HPDE6-E6E7 (cell line): ENCODE data around the gene DPT.

Source experiments
- DNase-seq: peaks from one replicate; pipeline ENCODE4 v3.0.0; 2011; ENCODE audit warnings: missing footprints; ENCODE audit errors: extremely low spot score

Gene DPT

DNA sequence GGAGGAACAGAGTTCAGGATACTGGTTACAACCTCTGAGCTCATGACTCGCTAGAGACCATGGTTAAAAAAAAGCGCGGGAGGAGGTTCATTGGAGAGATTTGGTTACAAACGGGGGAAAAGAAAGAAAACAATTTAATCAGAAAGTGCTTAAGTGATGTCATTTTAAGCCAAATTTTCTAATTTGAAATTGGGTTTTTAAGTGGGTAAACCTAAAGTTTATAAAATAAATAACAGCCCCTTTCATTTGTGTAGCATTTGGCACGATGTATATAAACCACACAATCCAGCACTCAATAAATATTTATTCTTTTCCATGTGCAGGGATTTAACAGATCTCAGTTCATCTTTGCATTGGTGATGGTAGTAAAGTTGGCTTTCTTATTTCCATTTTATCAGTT lies 7.0 kb upstream of the DPT start:
- no peak for DNase-seq

DNA sequence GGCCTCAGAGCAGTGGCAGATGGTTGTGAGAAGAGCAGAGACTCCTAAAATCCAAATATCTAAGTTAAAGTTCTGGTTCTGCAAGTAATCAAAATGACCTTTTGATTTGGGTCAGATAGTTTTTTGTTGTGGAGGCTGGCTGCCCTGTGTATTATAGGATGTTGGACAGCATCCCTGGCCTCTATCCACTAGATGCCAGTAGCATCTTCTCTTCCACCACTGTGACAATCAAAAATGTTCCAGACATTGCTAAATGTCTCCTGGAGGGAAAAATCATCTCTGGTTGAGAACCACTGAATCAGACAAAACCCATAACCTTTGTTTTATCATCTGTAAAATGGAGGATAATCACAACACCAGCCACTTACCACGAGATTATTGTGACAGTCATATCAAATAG lies 5.9 kb upstream of the DPT start:
- DNase-seq: no peak

DNA sequence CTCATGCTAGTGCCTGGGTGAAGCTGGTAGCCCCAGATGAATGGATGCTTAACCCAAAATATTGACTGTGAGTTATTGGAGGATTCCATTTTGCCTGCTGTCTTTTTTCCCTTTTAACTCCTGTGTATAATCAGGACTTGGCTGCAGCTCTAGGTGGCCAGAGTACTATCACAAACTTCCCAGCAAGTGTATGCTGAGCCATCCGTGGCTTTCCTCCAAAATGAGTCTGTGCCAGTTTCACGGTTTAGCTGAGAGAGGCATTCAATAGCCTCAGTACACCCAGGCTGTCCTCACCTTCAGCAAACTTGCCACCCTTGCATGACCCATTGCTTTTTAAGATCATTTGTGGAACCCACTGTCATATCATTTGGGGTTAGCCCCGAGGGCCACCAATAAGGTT lies 5.3 kb upstream of the DPT start:
- DNase-seq: no peak

DNA sequence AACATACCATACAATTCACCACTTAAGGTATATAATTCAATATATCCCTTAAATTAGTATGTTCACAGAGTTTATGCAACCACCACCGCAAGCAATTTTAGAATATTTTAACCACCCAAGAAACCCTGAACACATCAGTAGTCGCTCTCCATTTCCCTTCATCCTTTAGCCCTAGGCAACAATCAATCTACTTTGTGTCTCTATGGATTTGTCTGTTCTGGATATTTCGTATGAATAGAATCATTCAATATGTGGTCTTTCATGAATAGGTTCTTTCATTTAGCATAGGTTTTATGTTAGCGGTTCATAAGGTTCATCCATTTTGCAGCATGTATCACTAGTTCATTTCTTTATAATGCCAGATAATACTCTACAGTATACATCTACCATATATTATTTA lies 4.2 kb upstream of the DPT start:
- no peak for DNase-seq

DNA sequence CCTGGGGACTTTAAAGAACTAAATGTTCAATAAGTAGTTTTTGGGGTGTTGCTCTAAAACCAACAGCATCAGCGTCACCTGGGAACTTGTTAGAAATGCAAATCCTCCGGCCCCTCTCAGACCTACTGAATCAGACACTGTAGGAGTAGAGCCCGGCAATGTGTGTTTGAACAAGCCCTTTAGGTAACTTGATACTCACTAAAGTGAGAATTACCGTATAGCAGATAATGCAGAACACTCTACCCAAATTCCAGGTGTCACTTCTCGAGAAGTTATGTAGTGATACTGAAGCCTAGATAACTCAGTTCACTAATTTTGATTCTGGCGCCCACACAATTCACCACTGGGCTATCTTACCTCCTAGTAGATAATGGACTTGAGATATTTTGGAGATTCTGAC lies 3.7 kb upstream of the DPT start:
- DNase-seq: no peak

DNA sequence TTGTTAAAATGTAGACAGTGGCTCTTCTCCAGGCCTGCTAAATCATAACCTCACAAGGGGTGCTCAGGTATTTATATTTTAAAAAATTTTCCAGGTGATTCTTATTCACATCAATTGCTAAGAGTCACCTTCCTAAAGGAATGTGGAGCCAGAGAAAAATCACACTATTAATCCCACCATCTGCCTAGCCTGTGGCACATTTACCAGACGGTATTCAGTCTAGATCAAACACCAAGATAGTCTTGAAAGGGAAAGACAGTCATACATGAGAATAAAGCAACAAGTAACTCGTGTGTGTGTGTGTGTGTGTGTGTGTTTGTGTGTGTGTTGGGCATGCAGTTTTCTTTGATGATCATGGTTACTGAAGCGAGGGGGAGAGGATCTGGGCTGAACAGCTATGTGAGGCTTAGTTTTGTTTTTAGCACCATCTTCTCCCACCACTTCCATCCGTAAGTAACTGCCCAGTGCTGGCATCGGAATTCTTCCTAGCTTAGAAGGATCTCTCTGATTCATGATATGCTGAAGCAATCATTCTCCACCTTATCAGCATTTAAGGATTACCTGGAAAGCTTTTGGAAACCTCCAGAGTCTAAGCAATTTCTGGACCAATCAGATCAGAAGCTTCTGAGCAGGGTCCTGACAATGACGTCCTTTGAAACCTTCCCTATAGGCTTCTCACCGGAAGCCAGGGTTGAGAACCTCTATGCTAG lies 2.4 kb upstream of the DPT start:
- DNase-seq: no peak

DNA sequence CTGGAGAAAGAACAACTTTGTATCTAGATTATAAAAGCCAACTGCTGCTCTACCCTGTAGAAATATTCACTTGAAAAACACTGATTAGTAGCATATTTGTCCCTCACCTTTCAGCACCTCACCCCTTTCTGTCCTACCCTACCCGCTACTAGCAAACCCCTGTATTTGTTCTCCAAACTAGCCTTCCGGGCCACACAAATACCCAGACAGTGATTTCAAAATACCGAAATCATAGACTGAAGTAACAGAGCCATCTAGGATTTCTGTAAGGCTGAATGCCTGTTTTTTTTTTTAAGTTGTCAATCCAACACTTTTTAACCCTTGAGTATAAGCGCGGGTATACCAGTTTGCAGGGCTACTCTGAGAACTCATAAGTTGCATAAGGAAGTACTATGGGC lies 398 bp upstream of the DPT start:
- no peak for DNase-seq

DNA sequence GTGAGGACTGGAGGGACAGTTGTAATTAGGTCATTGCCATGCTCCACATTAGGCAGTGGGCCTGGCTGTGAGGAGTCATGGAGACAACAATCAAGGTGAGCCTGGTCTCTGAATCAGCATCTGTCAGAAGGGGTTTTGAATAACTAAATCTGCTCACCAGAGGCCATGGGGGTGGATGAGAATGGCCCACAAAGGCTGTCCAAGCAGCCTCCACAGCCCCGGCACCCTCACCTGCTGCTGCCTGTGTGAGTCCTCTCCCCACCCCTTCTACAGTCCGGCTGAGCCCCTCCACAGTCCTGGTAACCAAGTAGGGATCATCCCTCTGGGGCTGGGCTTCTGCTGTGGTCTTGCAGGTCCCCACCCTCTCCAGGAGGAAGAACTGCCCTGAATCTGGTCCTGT lies 2.3 kb downstream of the DPT start:
- no peak for DNase-seq

DNA sequence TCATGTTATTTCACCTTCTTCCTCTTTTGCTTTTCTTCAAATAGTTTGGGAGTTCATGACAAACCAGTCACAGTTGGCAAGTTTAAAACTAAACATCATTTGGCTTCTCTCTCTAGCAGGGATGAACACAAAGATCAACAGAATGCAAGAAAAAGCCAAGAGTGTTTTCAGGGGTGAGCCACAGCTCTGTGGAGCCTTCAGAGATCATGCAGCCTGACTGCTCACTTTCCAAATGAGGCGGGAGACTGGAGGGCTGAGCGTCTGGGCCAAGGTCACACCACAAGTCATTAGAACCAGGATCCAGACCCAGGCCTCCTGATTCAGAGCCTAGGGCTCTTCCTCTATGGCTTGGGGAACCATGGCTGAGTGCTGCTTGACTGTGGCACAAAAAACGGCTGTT lies 2.7 kb downstream of the DPT start:
- DNase-seq: no peak

DNA sequence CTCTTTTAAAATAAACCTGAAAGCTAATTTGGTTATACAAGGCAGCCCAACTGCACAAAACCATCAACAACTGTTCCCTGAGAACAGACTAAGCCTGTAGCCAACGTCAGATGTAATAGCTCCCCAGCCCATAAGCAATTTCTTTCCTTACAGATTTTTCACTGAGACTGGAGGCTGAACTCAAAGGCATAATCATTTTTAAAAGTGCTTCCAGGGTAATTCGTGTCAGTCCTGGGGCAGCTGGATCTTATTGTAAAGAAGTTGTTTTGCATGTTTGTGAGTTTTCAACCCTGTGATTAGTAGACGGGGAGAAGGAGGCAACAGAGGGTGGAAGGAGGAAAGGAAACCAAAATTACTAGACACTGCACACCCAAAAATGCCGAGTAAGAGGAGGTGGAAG lies 3.2 kb downstream of the DPT start:
- no peak for DNase-seq

DNA sequence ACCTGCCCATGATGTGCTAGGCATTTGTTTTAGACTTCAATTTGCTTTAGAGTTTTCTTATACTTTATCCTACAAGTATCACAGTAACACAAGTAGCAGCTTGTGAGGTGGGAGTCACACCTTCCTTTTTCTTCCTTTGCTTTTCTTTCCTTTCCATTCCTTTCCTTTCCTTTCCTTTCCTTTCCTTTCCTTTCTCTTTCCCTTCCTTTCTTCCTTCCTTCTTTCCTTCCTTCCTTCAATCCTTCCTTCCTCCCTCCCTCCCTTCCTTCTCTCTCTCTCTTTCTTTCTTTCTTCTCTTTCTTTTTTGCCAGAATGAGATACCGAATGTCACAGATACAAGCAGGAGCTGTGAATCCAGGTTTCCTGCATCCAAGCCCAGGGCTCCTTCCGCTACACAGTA lies 3.9 kb downstream of the DPT start:
- DNase-seq: no peak

DNA sequence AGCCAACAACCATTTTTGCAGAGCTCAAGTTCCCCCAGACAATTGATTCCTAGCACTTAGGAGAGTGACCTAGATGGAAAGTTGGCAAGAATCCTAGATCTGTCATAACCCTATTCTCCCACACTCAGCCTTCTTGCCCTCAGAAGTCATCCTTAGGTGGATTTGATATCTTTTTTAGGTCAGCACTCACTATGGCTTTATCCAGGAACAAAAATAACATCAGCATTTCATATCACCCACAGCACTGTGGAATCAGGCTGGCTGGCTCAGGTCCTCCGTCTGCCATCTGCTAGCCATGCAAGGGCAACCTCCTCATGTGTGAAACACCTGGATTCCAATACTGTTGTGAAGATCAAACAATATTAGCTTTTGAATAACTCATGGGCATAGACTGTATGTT lies 6.0 kb downstream of the DPT start:
- DNase-seq: no peak

DNA sequence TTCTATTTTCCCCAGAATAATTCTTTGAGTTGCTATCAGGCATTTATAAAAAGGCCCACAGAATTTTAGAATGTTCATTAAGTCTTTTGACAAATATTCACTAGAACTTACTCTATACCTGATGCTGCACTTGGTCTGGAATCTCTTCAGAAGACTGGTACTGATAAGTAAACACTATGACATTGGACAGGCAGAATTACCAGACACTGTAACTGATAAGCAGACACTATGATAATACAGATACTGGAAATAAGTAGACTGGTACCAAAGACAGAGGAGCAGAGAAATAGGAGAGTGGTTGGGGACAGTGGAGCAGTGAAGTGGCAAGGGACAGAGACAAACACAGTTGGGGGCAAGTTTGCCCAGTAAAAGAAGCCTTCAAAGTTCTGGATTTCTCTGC lies 8.2 kb downstream of the DPT start:
- DNase-seq: no peak

DNA sequence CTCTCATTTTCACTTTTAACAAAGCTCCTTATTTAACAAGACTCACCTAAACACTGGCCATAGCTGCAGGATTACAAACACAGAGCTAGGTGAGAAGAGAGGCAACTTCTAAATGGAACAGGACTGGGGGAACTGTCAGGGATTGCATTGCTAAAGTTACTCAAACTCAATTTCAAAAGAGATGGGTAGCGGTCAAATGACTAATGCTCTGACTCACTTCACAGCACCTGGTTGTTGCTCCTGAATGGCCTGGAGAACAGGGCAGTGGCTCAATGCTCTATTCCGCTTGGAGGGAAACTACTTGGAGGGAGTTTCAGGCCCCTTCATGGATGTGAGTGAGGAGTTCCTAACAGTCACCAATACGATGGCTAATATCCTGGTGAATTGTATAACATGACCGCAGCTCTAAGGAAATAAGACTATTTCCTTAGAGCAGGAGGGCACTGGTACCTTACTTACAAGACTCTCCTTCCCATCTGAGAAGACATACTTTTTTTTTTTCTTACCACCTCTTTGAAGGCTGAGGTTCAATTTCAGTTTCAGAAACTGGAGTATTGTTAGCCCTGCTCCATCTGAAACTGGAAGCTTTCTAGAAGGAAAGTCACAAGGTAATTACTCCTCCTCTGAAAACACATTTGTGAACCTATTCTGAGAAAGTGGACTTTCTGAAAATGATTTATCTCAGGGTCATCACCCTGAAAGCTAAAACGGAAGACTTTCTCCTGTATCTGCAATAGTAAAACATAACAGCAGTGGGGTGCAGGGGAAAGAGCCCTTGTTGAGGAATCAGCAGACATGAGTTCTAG lies 9.5 kb downstream of the DPT start:
- peak; percentile 97 for DNase-seq

DNA sequence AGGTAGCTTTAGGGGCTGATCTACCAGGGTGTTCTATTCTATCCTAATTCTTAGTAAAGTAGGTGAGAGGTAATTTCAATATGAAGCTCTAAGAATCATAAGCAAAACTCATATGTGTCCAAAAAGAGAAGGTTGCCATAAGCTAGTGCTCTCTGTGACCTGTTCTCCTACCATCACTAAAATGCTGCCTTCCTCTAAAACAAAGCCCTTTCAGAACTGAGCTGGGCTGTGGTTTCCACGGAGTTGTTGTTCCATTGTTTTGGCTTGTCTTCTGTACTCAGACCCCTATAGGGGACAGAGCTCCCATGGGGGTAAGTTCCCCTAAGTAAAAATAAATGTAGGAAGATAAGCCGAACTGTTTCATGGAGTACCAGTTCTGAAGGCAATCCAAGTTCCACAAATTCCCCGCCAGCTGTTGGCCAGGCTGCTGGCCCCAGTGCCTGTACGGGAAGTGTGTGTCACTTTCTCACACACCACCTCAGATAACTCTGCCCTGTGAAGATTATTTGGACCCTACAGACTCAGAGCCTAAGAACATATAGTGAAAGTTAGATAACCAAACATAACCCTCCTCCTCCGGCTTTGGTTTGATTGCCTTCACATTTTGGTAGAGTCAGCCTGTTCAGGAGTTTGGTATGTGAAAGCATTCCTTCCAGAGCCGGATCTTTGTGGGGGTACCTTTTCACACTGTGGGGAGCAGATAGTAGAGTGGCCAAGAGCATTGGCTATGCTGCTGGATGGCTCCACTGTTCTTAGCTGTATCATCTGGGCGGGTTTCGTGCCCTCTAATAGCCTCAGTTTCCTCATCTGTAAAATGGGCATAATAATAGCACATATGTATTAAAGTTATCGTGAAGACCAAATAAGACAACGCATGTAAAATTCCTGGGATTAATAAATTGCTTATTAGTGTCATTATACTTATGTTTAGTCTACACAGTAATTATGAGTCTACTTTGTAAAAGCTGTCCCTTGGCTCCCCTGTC lies 10.8 kb downstream of the DPT start:
- DNase-seq: no peak

DNA sequence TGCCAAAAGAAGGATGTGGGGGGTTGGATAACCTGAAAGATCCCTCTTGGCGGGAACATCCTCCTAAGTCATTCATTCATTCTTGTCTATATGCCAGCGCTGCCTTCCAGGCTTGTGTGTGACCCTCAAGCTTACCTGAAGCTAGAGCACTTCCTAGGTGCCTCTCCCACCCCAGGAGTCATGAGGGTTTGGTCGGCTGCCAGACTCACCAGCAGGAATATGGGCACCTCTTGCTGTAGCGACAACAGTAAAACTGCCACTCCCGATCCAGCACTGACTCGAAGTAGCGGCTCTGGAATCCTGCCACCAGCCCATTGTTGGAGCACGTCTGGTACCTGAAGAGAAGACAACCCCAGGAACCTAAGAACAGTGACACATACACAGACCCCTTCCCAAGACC lies 15.0 kb downstream of the DPT start:
- DNase-seq: no peak

DNA sequence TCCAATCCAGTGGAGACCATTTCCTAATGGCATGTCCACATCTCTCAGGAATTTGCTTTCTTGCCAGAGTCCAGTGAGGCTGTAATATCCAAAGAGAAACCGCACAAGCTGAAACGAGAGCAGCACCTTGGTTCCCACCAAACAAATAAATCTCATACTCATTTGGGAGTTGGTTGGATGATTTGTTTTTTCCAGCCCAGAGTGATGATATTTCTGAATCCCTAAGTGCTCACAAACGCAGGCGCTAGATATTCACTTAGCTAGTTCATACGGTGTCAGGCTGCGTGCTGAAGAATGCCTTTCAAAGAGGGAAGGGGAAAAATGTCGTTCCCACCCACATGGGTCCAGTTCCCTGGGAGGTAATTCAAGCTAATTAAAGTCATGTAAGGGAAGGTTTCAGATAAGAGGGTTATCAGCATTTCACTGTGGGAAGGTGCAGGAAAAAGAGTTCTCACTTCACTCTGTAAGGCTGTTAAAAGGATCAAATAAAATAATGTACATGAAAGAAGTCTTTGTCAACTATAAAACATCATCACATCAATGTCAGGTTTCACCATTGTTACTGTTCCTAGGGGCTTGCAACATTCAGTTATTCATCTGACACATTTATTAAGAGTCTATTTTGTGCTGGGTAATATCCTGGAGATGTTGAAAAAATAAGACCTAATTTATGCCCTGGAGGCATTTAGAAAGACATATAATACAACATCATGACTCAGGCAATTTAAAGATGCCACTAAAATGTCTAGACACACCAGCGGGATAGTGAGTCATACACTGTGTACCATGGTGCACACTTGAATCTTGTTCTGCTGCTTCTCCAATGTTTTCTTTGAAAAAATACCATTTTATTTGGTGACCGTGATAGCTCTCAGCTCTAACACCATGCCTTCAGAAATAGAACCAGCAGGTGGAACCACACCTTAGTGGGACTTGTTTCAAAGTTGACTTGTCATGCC lies 19.3 kb downstream of the DPT start:
- DNase-seq: peak; percentile 77

DNA sequence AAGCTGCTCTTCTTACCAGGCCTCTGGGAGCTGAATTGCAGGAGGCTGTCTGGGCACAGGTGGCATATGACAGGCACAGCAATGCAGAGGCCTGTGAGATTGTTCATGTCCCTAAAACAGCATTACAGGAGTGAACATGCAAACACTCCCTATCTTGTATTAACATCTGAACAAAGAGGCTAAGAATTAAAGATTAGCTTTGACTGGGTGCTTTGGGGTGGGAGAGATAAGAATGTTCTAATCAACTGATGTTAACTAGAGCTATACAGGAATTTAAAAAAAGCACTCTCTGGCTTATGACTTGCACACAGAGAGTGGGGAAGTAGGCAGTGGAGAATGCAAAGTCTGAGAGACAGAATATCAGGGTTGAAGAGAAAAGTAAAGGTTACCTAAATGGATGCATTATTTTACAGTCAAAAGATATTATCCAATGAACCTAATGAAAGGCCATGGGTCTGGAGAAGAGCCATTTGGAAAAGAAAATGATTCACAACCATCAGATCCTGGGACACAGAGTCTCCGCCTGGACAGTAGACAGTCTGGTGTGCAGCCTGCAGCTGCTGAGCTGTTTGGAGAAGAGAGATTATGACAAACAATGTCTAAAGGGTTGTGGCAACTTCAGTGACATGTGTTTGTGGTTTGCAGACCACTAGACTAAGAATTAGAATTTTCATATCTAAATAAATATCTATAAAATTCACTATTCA lies 20.2 kb downstream of the DPT start:
- DNase-seq: no peak

DNA sequence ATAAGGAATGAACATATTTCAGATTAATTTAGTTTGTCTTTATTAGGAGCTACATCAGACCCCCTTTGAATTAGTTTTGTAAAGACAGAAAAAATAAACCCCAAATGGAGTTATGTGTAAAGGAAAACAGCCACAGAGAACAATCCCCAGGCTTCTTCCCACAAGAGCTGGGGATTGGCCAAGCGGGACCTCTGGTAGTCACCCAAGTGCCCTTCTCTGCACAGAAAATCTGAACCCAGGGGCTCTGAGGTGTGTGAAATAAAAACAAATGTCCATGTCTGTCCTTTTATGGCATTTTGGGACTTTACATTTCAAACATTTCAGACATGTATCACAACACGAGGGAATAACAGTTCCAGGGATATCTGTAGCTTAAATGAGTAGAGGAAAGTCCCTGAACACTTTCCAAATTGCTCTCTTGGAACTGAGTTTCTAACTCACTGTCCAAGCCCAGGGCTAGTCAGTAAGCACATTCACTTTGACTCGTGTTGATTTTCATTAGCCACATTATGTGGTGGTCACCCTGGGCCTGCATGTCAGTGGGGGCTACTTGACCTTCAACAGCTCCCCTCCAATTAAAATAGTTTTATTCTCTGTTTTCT lies 22.5 kb downstream of the DPT start:
- DNase-seq: no peak

DNA sequence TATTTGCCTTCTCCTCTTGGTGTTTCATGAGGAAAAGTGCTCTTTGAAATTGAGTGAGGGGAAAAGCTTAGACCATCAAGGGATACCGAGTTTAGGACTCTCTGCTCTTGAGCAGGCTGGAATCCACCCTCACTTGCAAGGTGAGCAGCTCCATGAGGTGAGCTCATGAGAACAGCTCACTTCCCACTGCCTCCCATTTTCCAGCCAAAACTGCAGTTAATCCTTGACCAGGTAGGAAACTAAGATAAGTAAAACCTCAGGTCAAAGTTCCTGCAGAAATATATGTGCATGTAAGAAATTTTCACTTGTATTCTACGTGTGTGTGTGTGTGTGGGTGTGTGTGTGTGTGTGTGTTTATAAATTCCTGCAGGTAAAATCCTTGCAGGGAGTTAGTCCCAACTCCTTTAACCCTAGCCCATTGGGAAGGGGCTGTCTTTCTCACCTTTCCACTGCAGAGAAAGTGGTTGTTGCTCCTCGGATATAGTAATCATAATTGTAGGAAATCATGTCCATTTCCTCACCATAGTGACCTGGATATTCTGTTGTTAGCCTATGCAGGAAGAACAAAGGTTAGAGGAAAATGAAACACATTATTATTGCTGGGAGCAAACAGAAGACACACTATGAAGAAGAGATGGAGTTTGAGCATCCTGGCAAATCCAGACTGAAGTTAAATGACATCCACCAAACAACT lies 28.3 kb downstream of the DPT start:
- no peak for DNase-seq
